HCT116 (cell line): Measurements from ENCODE around the gene TRHDE. TPM values are rescaled to one million over a fixed set of nuclear protein-coding genes. Genes with fewer than 3 reads are reported as not detected.

Source experiments
- ATAC-seq: fragments of 200-7000 bp; cut with Tn5 transposase; 2 replicates; pipeline ENCODE4 v1.9.1; 2020; ENCODE audit warnings: mild to moderate bottlenecking, moderate library complexity
- BruUV-seq: library from RNA; stranded (reverse); fragments of 400-500 nt; replicated peaks from 2 replicates; lab custom pipeline; 2021; lab: Mats Ljungman, UMichigan
- CTCF ChIA-PET: fragments of 300-600 bp; sonication (Branson Sonifier 250); formaldehyde crosslinking; loops from one replicate; lab custom pipeline; 2021; ENCODE audit warnings: antibody characterized with exemption; lab: Charles Lee
- POLR2A ChIA-PET: fragments of 300-600, 350-600 bp; sonication (Branson Sonifier 250); formaldehyde crosslinking; loops from one replicate; lab custom pipeline; 2021; ENCODE audit warnings: antibody characterized with exemption; lab: Charles Lee
- RAD21 ChIA-PET, 2 experiments: fragments of 300-600 bp; sonication (Branson Sonifier 250); formaldehyde crosslinking; loops; one replicate each; lab custom pipeline; 2023; ENCODE audit warnings: low total read pairs in 2 of 2; ENCODE audit not compliant: uncharacterized antibody in 2 of 2, unreplicated experiment in 2 of 2, low non-redundant PET in 1 of 2; lab: Charles Lee
- DNase-seq: peaks from one replicate; pipeline ENCODE4 v3.0.0-alpha.2; 2010; ENCODE audit warnings: low read depth, low spot score
- H2AFZ ChIP-seq: fragments of 200-600 bp; shearing (Covaris generic), sonication (generic); 2 replicates; pipeline ENCODE4 v1.6.1; 2017; ENCODE audit warnings: low read depth, mixed run types, mixed read lengths, antibody characterized with exemption, low read length; ENCODE audit not compliant: poor library complexity, severe bottlenecking
- H3K27ac ChIP-seq: 2 replicates; pipeline ENCODE4 v1.5.1; 2012; ENCODE audit warnings: low read depth, low read length
- H3K27me3 ChIP-seq: fragments of 200-600 bp; sonication (generic); 2 replicates; pipeline ENCODE4 v1.6.1; 2016; ENCODE audit warnings: mixed run types, low read length, mixed read lengths; ENCODE audit not compliant: insufficient read depth
- H3K36me3 ChIP-seq, 2 experiments: fragments of 200-500 bp in 1 of 2; fragments of 200-600 bp in 1 of 2; sonication (Bioruptor generic) in 1 of 2; sonication (generic) in 1 of 2; 2 replicates each; pipeline versions ENCODE4 v1.5.1 to v1.6.1; 2014 to 2016; ENCODE audit warnings: low read length in 2 of 2, inconsistent platforms in 1 of 2, mixed read lengths in 1 of 2, mixed run types in 1 of 2; ENCODE audit not compliant: insufficient read depth in 2 of 2, control insufficient read depth in 1 of 2
- H3K4me1 ChIP-seq, 2 experiments: fragments of 200-600 bp in 1 of 2; sonication (generic) in 1 of 2; 2 replicates each; pipeline versions ENCODE4 v1.5.1 to v1.6.1; 2012 to 2017; ENCODE audit warnings: low read length in 2 of 2, inconsistent platforms in 1 of 2, mild to moderate bottlenecking in 1 of 2, mixed read lengths in 1 of 2, mixed run types in 1 of 2, moderate library complexity in 1 of 2; ENCODE audit not compliant: insufficient read depth in 2 of 2, control insufficient read depth in 1 of 2
- H3K4me2 ChIP-seq: fragments of 200-600 bp; sonication (generic); 2 replicates; pipeline ENCODE4 v1.6.1; 2017; ENCODE audit warnings: mixed run types, low read length, mixed read lengths
- H3K4me3 ChIP-seq, 2 experiments: fragments of 200-600 bp in 1 of 2; sonication (generic) in 1 of 2; replicated peaks in 1 of 2; 2 replicates each; pipeline ENCODE4 v1.5.1; 2011 to 2016; ENCODE audit warnings: low read length in 2 of 2, control low read depth in 1 of 2, low read depth in 1 of 2, mild to moderate bottlenecking in 1 of 2, mixed read lengths in 1 of 2, mixed run types in 1 of 2
- H3K79me2 ChIP-seq: fragments of 200-600 bp; sonication (generic); 2 replicates; pipeline ENCODE4 v1.6.1; 2017; ENCODE audit warnings: mild to moderate bottlenecking, mixed run types, low read length, moderate library complexity, mixed read lengths; ENCODE audit not compliant: insufficient read depth
- H3K9ac ChIP-seq: fragments of 200-600 bp; sonication (generic); 2 replicates; pipeline ENCODE4 v1.6.1; 2016; ENCODE audit warnings: low read length, mixed read lengths
- H3K9me2 ChIP-seq: fragments of 200-600 bp; sonication (generic), shearing (Covaris generic); 2 replicates; pipeline ENCODE4 v1.6.1; 2017; ENCODE audit warnings: mixed run types, mild to moderate bottlenecking, moderate library complexity; ENCODE audit not compliant: insufficient read depth
- H3K9me3 ChIP-seq, 2 experiments: fragments of 200-500 bp in 1 of 2; fragments of 200-600 bp in 1 of 2; sonication (Bioruptor generic) in 1 of 2; sonication (generic) in 1 of 2; 2 replicates each; pipeline ENCODE4 v1.6.1; 2014 to 2017; ENCODE audit warnings: low read length in 2 of 2, mixed read lengths in 2 of 2, inconsistent platforms in 1 of 2, low read depth in 1 of 2, mild to moderate bottlenecking in 1 of 2, mixed run types in 1 of 2, moderate library complexity in 1 of 2; ENCODE audit not compliant: control insufficient read depth in 1 of 2, insufficient read depth in 1 of 2
- H4K20me1 ChIP-seq: fragments of 200-600 bp; sonication (generic), shearing (Covaris generic); 2 replicates; pipeline ENCODE4 v1.6.1; 2017; ENCODE audit warnings: mixed run types, mild to moderate bottlenecking, moderate library complexity; ENCODE audit not compliant: insufficient read depth
- CBX3 ChIP-seq: IDR thresholded peaks from 2 replicates; pipeline ENCODE4 v1.6.1; 2012; ENCODE audit warnings: low read depth
- CEBPB ChIP-seq: IDR thresholded peaks from 2 replicates; pipeline ENCODE4 v1.6.1; 2012; ENCODE audit warnings: low read depth
- ELF1 ChIP-seq: IDR thresholded peaks from 2 replicates; pipeline ENCODE4 v1.6.1; 2012; ENCODE audit warnings: low read depth, borderline replicate concordance
- EZH2 ChIP-seq: fragments of 200-600 bp; sonication (generic); IDR thresholded peaks from 2 replicates; pipeline ENCODE4 v1.6.1; 2017; ENCODE audit warnings: antibody characterized with exemption, mixed run types
- EZH2phosphoT487 ChIP-seq: fragments of 200-600 bp; IDR thresholded peaks from 2 replicates; pipeline ENCODE4 v1.6.1; 2018; ENCODE audit warnings: antibody characterized with exemption, borderline replicate concordance
- FOSL1 ChIP-seq: IDR thresholded peaks from 2 replicates; pipeline ENCODE4 v1.6.1; 2012; ENCODE audit warnings: low read depth
- JUND ChIP-seq: IDR thresholded peaks from 2 replicates; pipeline ENCODE4 v1.6.1; 2012
- POLR2A ChIP-seq: IDR thresholded peaks from 2 replicates; pipeline ENCODE4 v1.7.0; 2011; ENCODE audit warnings: borderline replicate concordance; ENCODE audit not compliant: insufficient read depth, insufficient read length; ENCODE audit errors: extremely low read depth
- POLR2AphosphoS5 ChIP-seq: IDR thresholded peaks from 2 replicates; pipeline ENCODE4 v1.6.1; 2011; ENCODE audit warnings: mild to moderate bottlenecking, low read depth, low read length, moderate library complexity
- RAD21 ChIP-seq: IDR thresholded peaks from 2 replicates; pipeline ENCODE4 v1.6.1; 2012; ENCODE audit warnings: low read depth, mild to moderate bottlenecking
- SIN3A ChIP-seq: IDR thresholded peaks from 2 replicates; pipeline ENCODE4 v1.6.1; 2012; ENCODE audit warnings: low read depth
- SP1 ChIP-seq: IDR thresholded peaks from 2 replicates; pipeline ENCODE4 v1.6.1; 2012; ENCODE audit warnings: low read depth
- SRF ChIP-seq: IDR thresholded peaks from 2 replicates; pipeline ENCODE4 v1.6.1; 2012; ENCODE audit warnings: low read depth
- TCF7L2 ChIP-seq: IDR thresholded peaks from 2 replicates; pipeline ENCODE4 v1.7.0; 2011; ENCODE audit warnings: borderline replicate concordance, inconsistent platforms; ENCODE audit not compliant: insufficient read depth, insufficient read length; ENCODE audit errors: extremely low read depth
- ZFX ChIP-seq: fragments of 450-650 bp; IDR thresholded peaks from 2 replicates; pipeline ENCODE4 v1.6.1; 2017
- intact Hi-C: fragments of 100-400 bp; cut with micrococcal nuclease; formaldehyde crosslinking; loops from 2 replicates; pipeline ENCODE4 v1.10.0; 2022
- total RNA-seq: library from RNA; stranded (reverse); gene quantifications from one replicate; pipeline ENCODE4 v1.2.1, GENCODE V29; 2021; ENCODE audit not compliant: unreplicated experiment
- TF ChIP-seq, protein P1 (sequence below): IDR thresholded peaks from 2 replicates; pipeline ENCODE4 v1.6.1; 2012
- TF ChIP-seq, protein P2 (sequence below), 3 experiments: fragments of 200-600 bp in 1 of 3; sonication (generic) in 1 of 3; IDR thresholded peaks in 2 of 3; conservative IDR thresholded peaks in 1 of 3; 2 replicates each; pipeline ENCODE4 v1.5.1; 2012 to 2017; ENCODE audit warnings: low read depth in 2 of 3, low read length in 2 of 3, antibody characterized with exemption in 1 of 3, borderline replicate concordance in 1 of 3, control low read depth in 1 of 3, mild to moderate bottlenecking in 1 of 3, mixed read lengths in 1 of 3, mixed run types in 1 of 3, moderate library complexity in 1 of 3; ENCODE audit not compliant: insufficient read depth in 1 of 3
- TF ChIP-seq, protein P3 (sequence below): IDR thresholded peaks from 2 replicates; pipeline ENCODE4 v1.6.1; 2012; ENCODE audit warnings: low read depth
- TF ChIP-seq, protein P4 (sequence below): IDR thresholded peaks from 2 replicates; pipeline ENCODE4 v1.6.1; 2012
- TF ChIP-seq, protein P5 (sequence below): IDR thresholded peaks from 2 replicates; pipeline ENCODE4 v1.6.1; 2011; ENCODE audit warnings: mild to moderate bottlenecking, low read length, moderate library complexity; ENCODE audit not compliant: insufficient replicate concordance; ENCODE audit errors: extremely low read depth

Gene TRHDE
- total RNA-seq, 1 experiment from 2014 or later, result 2.9 TPM

DNA sequence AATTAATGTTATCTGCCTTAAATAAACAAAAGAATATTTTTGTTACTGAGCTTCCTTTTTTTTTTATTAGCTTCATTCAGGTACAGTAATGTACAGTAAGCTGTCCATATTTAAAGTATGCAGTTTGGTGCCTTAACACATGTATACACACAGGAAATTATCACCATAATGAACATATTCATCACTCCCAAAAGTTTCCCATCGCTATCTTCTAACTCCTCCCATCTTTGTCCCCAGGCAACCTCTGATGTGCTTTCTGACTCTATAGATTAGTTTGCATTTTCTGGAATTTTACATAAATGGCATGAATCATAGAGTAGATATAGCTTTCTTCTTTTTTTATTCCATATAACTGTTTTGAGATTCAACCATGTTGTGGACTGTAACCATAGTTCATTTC, 193.0 kb downstream of the TRHDE start:
- H2AFZ ChIP-seq, result no peak overlapping the region
- no peaks in the 10 kb centered on the region for H4K20me1 ChIP-seq
- RAD21 ChIA-PET, result no interaction called here
- no peaks in the 10 kb centered on the region for H3K79me2 ChIP-seq
- no peaks in the 10 kb centered on the region for H3K36me3 ChIP-seq
- ATAC-seq (no peak), DNase-seq (no peak)
- no peak overlapping the region for H3K27ac ChIP-seq
- H3K4me3 ChIP-seq, result no peak overlapping the region
- BruUV-seq, result no TSS peak
- H3K9me2 ChIP-seq, result no peaks in the 10 kb centered on the region
- POLR2A ChIA-PET, result no interaction called here
- H3K27me3 ChIP-seq, result no peaks in the 10 kb centered on the region
- TF ChIP-seq, protein P1, sequence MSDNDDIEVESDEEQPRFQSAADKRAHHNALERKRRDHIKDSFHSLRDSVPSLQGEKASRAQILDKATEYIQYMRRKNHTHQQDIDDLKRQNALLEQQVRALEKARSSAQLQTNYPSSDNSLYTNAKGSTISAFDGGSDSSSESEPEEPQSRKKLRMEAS, result no peak
- no peak for TF ChIP-seq ZFX
- no peak for TF ChIP-seq ELF1
- no peak for TF ChIP-seq SP1
- TF ChIP-seq POLR2A, result no peak
- no peak for TF ChIP-seq CBX3
- no peak for TF ChIP-seq POLR2AphosphoS5
- no peak for TF ChIP-seq EZH2phosphoT487
- TF ChIP-seq SRF, result no peak
- no peak for TF ChIP-seq FOSL1
- no peak for TF ChIP-seq RAD21
- TF ChIP-seq, protein P2, sequence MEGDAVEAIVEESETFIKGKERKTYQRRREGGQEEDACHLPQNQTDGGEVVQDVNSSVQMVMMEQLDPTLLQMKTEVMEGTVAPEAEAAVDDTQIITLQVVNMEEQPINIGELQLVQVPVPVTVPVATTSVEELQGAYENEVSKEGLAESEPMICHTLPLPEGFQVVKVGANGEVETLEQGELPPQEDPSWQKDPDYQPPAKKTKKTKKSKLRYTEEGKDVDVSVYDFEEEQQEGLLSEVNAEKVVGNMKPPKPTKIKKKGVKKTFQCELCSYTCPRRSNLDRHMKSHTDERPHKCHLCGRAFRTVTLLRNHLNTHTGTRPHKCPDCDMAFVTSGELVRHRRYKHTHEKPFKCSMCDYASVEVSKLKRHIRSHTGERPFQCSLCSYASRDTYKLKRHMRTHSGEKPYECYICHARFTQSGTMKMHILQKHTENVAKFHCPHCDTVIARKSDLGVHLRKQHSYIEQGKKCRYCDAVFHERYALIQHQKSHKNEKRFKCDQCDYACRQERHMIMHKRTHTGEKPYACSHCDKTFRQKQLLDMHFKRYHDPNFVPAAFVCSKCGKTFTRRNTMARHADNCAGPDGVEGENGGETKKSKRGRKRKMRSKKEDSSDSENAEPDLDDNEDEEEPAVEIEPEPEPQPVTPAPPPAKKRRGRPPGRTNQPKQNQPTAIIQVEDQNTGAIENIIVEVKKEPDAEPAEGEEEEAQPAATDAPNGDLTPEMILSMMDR (IDR thresholded peaks at IDR 0.05 in 2 of 3, conservative IDR thresholded peaks at IDR 0.05 in 1 of 3; ENCODE audit: borderline replicate concordance in 1 of 3, insufficient read depth in 1 of 3, low read depth in 2 of 3, low read length in 2 of 3), result no peak
- TF ChIP-seq, protein P3, sequence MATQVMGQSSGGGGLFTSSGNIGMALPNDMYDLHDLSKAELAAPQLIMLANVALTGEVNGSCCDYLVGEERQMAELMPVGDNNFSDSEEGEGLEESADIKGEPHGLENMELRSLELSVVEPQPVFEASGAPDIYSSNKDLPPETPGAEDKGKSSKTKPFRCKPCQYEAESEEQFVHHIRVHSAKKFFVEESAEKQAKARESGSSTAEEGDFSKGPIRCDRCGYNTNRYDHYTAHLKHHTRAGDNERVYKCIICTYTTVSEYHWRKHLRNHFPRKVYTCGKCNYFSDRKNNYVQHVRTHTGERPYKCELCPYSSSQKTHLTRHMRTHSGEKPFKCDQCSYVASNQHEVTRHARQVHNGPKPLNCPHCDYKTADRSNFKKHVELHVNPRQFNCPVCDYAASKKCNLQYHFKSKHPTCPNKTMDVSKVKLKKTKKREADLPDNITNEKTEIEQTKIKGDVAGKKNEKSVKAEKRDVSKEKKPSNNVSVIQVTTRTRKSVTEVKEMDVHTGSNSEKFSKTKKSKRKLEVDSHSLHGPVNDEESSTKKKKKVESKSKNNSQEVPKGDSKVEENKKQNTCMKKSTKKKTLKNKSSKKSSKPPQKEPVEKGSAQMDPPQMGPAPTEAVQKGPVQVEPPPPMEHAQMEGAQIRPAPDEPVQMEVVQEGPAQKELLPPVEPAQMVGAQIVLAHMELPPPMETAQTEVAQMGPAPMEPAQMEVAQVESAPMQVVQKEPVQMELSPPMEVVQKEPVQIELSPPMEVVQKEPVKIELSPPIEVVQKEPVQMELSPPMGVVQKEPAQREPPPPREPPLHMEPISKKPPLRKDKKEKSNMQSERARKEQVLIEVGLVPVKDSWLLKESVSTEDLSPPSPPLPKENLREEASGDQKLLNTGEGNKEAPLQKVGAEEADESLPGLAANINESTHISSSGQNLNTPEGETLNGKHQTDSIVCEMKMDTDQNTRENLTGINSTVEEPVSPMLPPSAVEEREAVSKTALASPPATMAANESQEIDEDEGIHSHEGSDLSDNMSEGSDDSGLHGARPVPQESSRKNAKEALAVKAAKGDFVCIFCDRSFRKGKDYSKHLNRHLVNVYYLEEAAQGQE, result no peak
- TF ChIP-seq, protein P4, sequence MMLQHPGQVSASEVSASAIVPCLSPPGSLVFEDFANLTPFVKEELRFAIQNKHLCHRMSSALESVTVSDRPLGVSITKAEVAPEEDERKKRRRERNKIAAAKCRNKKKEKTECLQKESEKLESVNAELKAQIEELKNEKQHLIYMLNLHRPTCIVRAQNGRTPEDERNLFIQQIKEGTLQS, result no peak
- no peak for TF ChIP-seq JUND
- no peak for TF ChIP-seq EZH2
- no peak for TF ChIP-seq CEBPB
- TF ChIP-seq, protein P5, sequence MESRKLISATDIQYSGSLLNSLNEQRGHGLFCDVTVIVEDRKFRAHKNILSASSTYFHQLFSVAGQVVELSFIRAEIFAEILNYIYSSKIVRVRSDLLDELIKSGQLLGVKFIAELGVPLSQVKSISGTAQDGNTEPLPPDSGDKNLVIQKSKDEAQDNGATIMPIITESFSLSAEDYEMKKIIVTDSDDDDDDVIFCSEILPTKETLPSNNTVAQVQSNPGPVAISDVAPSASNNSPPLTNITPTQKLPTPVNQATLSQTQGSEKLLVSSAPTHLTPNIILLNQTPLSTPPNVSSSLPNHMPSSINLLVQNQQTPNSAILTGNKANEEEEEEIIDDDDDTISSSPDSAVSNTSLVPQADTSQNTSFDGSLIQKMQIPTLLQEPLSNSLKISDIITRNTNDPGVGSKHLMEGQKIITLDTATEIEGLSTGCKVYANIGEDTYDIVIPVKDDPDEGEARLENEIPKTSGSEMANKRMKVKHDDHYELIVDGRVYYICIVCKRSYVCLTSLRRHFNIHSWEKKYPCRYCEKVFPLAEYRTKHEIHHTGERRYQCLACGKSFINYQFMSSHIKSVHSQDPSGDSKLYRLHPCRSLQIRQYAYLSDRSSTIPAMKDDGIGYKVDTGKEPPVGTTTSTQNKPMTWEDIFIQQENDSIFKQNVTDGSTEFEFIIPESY, result no peak
- TF ChIP-seq SIN3A, result no peak
- no peak for TF ChIP-seq TCF7L2
- H3K9ac ChIP-seq, result no peak overlapping the region
- no peaks in the 10 kb centered on the region for H3K4me1 ChIP-seq
- no peak overlapping the region for H3K4me2 ChIP-seq
- intact Hi-C loops, result no loop called here
- no peaks in the 10 kb centered on the region for H3K9me3 ChIP-seq
- CTCF ChIA-PET, result no interaction called here
